Esophagus (tissue), 2 donors: ENCODE measurements around the gene SLC44A2. TPM values are rescaled to one million over a fixed set of nuclear protein-coding genes. Genes with fewer than 3 reads are reported as not detected.

Source experiments
- H3K27ac ChIP-seq, 2 donors: one replicate each; pipeline ENCODE4 v1.5.1; 2013; ENCODE audit warnings: low read depth in 2 of 2, mild to moderate bottlenecking in 2 of 2, inconsistent platforms in 1 of 2, low read length in 1 of 2, moderate library complexity in 1 of 2
- H3K27me3 ChIP-seq, 2 donors: one replicate each; pipeline ENCODE4 v1.6.1; 2013; ENCODE audit warnings: low read length in 2 of 2, control low read depth in 1 of 2, mild to moderate bottlenecking in 1 of 2; ENCODE audit not compliant: insufficient read depth in 2 of 2, control insufficient read depth in 1 of 2
- H3K36me3 ChIP-seq, 2 donors: one replicate each; pipeline ENCODE4 v1.6.1; 2013; ENCODE audit warnings: low read length in 1 of 2; ENCODE audit not compliant: control insufficient read depth in 2 of 2, insufficient read depth in 2 of 2
- H3K4me1 ChIP-seq, 2 donors: one replicate each; pipeline ENCODE4 v1.6.1; 2013; ENCODE audit warnings: low read length in 1 of 2; ENCODE audit not compliant: control insufficient read depth in 2 of 2, insufficient read depth in 2 of 2
- H3K4me3 ChIP-seq, 2 donors: one replicate each; pipeline ENCODE4 v1.5.1; 2013; ENCODE audit warnings: low read length in 2 of 2, mild to moderate bottlenecking in 2 of 2, low read depth in 1 of 2, moderate library complexity in 1 of 2
- H3K9me3 ChIP-seq, 2 donors: one replicate each; pipeline ENCODE4 v1.6.1; 2013; ENCODE audit warnings: mild to moderate bottlenecking in 2 of 2, low read depth in 1 of 2, low read length in 1 of 2, moderate library complexity in 1 of 2; ENCODE audit not compliant: control insufficient read depth in 2 of 2, insufficient read depth in 1 of 2
- WGBS, 2 donors: extraction: QIAGEN DNeasy Blood & Tissue Kit; methylation state at CpG; one replicate each; pipeline ENCODE4 v1.1.7; 2013; 5-methylcytosine and 5-hydroxymethylcytosine counted together
- polyA plus RNA-seq, 2 donors: library from polyadenylated mRNA; stranded (reverse); fragments of 200-250 nt; gene quantifications; one replicate each; pipeline ENCODE4 v1.2.3, GENCODE V29; 2013
- donor health status: healthy with polysubstance abuse.
- donor health status: Bipolar disorder and iron deficiency.

The SLC44A2 gene
- polyA plus RNA-seq, 2 donors = 70.5 to 76.8 TPM

- WGBS, 2 donors = 89 to 95% methylated on average over 7 of the region's 7 CpGs
- H3K9me3 ChIP-seq = no peaks in the 10 kb centered on the region
- H3K4me3 ChIP-seq = no peak overlapping the region
- H3K27me3 ChIP-seq = no peaks in the 10 kb centered on the region
- no peaks in the 10 kb centered on the region for H3K4me1 ChIP-seq
- no peak overlapping the region for H3K27ac ChIP-seq
- peaks cover 30 to 55% of the 10 kb centered on the region in 2 donors for H3K36me3 ChIP-seq
Observed at GRCh38 chr19:10634430-10634829, 9.1 kb downstream of the SLC44A2 start.

GRCh38 chr19:10634963-10635362 lies 9.6 kb downstream of the SLC44A2 start:
- H3K4me1 ChIP-seq = no peaks in the 10 kb centered on the region
- no peak overlapping the region for H3K4me3 ChIP-seq
- H3K27me3 ChIP-seq = no peaks in the 10 kb centered on the region
- peaks cover 30 to 54% of the 10 kb centered on the region in 2 donors for H3K36me3 ChIP-seq
- no peak overlapping the region for H3K27ac ChIP-seq
- 90 to 94% methylated on average over 6 of the region's 6 CpGs for WGBS, 2 donors
- no peaks in the 10 kb centered on the region for H3K9me3 ChIP-seq

DNA sequence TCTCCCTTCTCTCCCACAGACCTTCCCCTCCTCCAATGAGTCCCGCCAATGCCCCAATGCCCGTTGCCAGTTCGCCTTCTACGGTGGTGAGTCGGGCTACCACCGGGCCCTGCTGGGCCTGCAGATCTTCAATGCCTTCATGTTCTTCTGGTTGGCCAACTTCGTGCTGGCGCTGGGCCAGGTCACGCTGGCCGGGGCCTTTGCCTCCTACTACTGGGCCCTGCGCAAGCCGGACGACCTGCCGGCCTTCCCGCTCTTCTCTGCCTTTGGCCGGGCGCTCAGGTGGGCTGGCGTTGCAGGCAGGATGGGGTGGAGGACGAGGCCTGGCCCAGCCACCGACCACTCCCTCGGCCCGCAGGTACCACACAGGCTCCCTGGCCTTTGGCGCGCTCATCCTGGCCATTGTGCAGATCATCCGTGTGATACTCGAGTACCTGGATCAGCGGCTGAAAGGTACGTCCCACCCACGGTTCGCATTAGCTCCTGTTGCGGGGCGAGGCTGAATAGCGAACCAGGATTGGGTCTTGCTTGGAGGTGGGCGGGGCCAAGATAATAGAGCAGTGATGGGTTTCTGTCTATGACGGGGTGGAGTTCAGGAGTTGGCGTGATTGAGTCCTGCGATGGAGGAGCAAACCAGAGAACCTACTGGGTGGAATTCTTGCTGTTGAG lies 11.1 kb downstream of the SLC44A2 start:
- Histone ChIP-seq H3K4me3 (no peak overlapping the region), H3K9me3 (no peaks in the 10 kb centered on the region), H3K36me3 (peaks cover 29 to 48% of the 10 kb centered on the region in 2 donors), H3K4me1 (no peaks in the 10 kb centered on the region), H3K27me3 (no peaks in the 10 kb centered on the region), H3K27ac (no peak overlapping the region)
- WGBS, 2 donors = 83 to 88% methylated on average over 37 of the region's 37 CpGs

DNA sequence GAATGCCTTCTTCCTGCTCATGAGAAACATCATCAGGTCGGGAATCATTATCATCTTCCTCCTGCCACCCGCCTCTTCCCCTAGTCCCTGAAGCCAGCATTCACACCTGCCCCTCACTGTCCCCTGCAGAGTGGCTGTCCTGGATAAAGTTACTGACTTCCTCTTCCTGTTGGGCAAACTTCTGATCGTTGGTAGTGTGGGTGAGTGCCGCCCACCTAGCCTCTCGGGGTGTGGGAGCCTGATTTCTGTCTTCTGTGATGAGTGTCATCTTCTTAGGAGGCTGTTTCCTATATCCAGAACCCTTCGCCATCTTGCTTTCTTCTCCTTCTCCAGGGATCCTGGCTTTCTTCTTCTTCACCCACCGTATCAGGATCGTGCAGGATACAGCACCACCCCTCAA lies 12.5 kb downstream of the SLC44A2 start:
- peaks cover 27 to 53% of the 10 kb centered on the region in 2 donors for H3K36me3 ChIP-seq
- H3K27me3 ChIP-seq = no peaks in the 10 kb centered on the region
- H3K9me3 ChIP-seq = no peaks in the 10 kb centered on the region
- H3K4me3 ChIP-seq = no peak overlapping the region
- H3K4me1 ChIP-seq = no peaks in the 10 kb centered on the region
- H3K27ac ChIP-seq = peak overlapping the region in 1 of 2 donors; percentile 6
- 73 to 76% methylated on average over 8 of the region's 8 CpGs for WGBS, 2 donors

DNA sequence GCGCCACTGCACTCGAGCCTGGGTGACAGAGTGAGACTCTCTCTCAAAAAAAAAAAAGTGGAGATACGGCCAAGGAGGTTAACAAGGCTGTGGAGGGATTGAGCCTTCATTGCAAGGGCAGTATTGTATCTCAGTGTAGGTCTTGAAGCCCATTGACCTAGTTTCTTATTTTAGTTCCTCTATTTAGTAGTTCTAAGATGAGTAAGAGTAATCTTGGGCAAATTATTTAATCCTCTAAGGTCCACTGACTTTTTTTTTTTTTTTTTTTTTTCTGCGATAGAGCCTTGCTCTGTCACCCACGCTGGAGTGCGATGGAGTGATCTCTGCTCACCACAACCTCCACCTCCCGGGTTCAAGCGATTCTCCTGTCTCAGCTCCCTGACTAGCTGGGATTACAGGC lies 14.5 kb downstream of the SLC44A2 start:
- H3K9me3 ChIP-seq = no peaks in the 10 kb centered on the region
- H3K27ac ChIP-seq = no peak overlapping the region
- 84 to 89% methylated on average over 8 of the region's 8 CpGs for WGBS, 2 donors
- H3K27me3 ChIP-seq = no peaks in the 10 kb centered on the region
- peaks cover 28 to 54% of the 10 kb centered on the region in 2 donors for H3K36me3 ChIP-seq
- H3K4me3 ChIP-seq = no peak overlapping the region
- H3K4me1 ChIP-seq = peaks cover 0 to 6% of the 10 kb centered on the region in 2 donors

DNA sequence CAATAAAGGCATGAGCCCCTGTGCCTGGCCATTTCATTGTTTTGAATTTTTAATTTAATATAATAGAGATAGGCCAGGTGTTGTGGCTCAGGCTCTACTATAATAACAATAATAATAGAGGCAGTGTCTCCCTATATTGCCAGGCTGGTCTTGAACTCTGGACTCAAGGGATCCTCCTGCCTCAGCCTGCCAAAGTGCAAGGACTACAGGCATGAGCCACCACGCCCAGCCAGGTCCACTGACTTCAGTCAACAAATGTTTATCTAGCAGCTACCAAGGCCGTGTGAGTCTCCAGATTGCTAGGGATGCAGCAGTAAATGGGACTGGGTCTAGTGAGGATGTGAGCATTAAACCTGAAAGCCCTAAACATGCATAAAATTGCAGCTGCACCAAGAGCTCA lies 15.0 kb downstream of the SLC44A2 start:
- Histone ChIP-seq H3K4me3 (no peak overlapping the region), H3K4me1 (peaks cover 0 to 6% of the 10 kb centered on the region in 2 donors), H3K36me3 (peaks cover 23 to 49% of the 10 kb centered on the region in 2 donors), H3K27ac (no peak overlapping the region), H3K27me3 (no peaks in the 10 kb centered on the region), H3K9me3 (no peaks in the 10 kb centered on the region)
- 63 to 75% methylated on average over 2 of the region's 2 CpGs for WGBS, 2 donors

DNA sequence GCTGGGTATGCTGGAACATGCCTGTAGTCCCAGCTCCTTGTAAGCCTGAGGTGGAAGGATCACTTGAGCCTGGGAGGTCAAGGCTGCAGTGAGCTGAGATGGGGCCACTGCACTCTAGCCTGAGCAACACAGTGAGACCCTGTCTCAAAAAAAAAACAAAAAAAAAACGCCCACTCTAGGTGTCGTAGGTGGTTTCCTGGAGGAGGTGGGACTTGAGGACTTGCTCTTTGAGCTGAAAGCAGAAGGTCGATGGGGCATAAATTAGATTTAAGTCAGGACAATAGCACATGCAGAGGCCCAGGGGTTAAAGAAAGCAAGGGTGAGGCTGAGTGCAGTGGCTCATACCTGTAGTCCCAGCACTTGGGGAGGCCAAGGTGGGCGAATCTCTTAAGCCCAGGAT lies 15.9 kb downstream of the SLC44A2 start:
- WGBS, 2 donors = 76 to 84% methylated on average over 4 of the region's 4 CpGs

GRCh38 chr19:10642473-10643171 lies 17.3 kb downstream of the SLC44A2 start:
- Histone ChIP-seq H3K4me3 (no peak overlapping the region), H3K36me3 (peaks cover 15 to 32% of the 10 kb centered on the region in 2 donors), H3K27me3 (no peaks in the 10 kb centered on the region), H3K4me1 (peaks cover 0 to 8% of the 10 kb centered on the region in 2 donors), H3K27ac (peak overlapping the region in 1 of 2 donors; percentile 62), H3K9me3 (no peaks in the 10 kb centered on the region)
- 76 to 78% methylated on average over 23 to 25 of the region's 25 CpGs for WGBS, 2 donors

More for the DNA sequence above, 15.9 kb downstream of the SLC44A2 start:
- H3K27ac ChIP-seq = no peak overlapping the region
- peaks cover 20 to 43% of the 10 kb centered on the region in 2 donors for H3K36me3 ChIP-seq
- no peaks in the 10 kb centered on the region for H3K27me3 ChIP-seq
- peaks cover 0 to 6% of the 10 kb centered on the region in 2 donors for H3K4me1 ChIP-seq
- H3K4me3 ChIP-seq = no peak overlapping the region
- no peaks in the 10 kb centered on the region for H3K9me3 ChIP-seq

DNA sequence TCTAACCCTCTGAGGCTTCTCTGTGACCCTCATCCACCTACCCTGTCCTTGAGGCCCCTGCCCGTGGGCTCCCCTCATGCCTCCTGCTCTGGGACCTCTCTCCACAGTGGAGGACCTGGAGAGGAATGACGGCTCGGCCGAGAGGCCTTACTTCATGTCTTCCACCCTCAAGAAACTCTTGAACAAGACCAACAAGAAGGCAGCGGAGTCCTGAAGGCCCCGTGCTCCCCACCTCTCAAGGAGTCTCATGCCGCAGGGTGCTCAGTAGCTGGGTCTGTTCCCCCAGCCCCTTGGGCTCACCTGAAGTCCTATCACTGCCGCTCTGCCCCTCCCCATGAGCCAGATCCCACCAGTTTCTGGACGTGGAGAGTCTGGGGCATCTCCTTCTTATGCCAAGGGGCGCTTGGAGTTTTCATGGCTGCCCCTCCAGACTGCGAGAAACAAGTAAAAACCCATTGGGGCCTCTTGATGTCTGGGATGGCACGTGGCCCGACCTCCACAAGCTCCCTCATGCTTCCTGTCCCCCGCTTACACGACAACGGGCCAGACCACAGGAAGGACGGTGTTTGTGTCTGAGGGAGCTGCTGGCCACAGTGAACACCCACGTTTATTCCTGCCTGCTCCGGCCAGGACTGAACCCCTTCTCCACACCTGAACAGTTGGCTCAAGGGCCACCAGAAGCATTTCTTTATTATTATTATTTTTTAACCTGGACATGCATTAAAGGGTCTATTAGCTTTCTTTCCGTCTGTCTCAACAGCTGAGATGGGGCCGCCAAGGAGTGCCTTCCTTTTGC lies 18.0 kb downstream of the SLC44A2 start:
- no peaks in the 10 kb centered on the region for H3K27me3 ChIP-seq
- H3K36me3 ChIP-seq = peaks cover 10 to 27% of the 10 kb centered on the region in 2 donors
- no peak overlapping the region for H3K4me3 ChIP-seq
- WGBS, 2 donors = 54 to 57% methylated on average over 21 of the region's 21 CpGs
- H3K4me1 ChIP-seq = peaks cover 0 to 8% of the 10 kb centered on the region in 2 donors
- peak overlapping the region; percentile 47 to 62 for H3K27ac ChIP-seq
- no peaks in the 10 kb centered on the region for H3K9me3 ChIP-seq
